COR-L47 (cell line): Measurements from ENCODE around the gene EFHC2.
"Not testable (repeated sequence)": the region's sequence is repeated elsewhere in the genome, so short reads cannot be mapped to it uniquely, and the experiment has no call there.

ENCODE experiments used
- DNase-seq: peaks from one replicate; lab custom pipeline; 2025; lab: John Stamatoyannopoulos, UW

Gene EFHC2

DNA sequence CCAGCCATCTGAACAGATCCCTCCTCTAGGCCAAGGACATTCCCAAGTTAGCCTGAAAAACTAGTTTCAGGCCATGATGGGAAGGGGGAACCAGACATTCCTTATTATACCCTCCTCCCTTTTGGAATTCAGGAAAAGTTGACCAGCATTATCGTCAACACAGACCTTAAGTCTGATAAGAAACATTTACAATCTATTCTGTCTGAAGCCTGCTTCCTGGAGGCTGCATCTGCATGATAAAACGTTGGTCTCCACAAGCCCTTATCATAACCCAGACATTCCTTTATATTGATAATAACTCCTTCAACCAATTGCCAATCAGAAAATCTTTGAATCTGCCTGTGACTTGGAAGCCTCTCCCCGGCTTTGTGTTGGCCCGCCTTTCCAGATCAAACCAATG is 44.3 kb downstream of the EFHC2 start:
- DNase-seq: no peak

DNA sequence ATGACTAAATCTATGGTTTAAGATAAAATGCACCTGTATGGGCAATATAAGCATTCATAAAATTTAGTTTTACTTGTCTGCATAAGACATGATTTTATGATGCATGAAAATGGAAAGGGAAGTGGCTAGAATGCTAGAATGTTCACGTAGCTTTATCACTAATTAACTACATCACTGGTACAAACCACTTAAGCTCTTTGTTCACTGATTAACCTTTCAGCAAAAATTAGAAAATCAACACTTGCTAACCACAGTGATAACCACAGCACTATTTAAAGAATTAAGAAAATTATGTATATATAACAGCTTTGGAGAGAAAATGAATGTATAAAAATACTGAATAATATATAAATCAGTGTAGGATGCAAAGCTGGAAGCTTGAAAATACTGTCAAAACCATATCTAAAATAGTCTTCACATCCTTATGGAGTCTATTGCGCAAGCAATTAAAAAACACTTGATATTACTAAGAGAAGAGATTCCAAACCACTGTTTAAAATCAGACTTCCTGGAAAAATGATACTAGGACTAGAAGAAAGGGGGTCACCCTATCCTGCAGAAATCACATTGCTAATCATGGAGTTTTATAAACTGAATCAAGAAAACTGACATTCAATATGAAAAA is 51.9 kb downstream of the EFHC2 start:
- no peak for DNase-seq

DNA sequence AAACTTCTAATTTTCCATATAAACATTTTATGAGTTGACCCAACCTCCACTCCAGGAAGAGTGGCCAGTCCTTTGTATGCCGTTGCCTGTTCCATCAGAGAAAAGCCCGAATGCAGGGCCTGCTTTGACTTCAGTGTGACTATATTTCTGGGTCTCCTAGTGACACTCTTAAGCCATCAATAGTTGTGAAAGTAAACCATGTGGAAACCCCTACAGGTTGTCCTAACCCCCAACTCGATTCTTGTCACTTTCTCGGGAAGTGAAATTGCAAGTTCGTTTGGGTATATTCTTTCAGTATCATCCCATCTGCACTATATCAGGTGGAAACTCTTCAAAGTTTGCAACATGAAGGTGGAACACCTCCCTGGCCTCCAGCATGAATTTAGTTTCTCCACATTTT is 52.8 kb downstream of the EFHC2 start:
- DNase-seq: no peak

DNA sequence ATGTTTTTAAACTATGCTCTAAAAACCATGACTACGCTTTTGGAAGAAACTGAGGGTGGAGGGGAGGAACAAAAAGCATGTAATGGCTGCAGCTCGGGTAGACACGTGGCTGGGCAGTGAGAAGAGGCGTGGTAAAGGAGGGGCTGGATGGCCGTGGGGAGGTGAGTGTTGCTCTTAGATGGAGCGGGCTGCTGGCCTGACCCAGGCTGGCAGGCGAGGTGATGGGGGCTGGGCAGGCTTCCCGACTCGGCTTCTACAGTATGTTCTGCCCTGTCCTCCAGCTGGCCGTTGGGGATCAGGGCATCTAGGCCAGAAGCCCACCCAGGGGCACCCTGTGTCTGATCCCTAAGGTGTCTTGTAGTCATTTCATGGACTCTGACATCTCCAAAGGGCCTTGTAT is 60.7 kb downstream of the EFHC2 start:
- DNase-seq: no peak

DNA sequence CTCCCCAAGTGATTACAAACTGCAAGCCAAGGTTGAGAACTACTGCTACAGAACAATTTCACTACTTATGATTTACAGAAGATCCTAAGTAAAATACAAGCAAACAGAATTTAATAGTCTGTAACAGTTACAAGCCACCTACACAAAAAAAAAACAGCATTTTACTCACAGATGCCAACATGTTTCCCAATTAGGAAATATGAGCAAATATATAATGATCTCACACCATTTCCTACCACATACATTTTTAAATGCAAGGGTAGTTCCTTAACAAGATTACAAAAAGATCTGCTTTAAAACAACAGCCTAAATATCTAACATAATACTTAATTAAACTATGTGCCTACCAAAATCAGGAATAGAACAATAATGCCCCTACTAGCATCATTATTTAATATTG is 63.4 kb downstream of the EFHC2 start:
- DNase-seq: no peak

DNA sequence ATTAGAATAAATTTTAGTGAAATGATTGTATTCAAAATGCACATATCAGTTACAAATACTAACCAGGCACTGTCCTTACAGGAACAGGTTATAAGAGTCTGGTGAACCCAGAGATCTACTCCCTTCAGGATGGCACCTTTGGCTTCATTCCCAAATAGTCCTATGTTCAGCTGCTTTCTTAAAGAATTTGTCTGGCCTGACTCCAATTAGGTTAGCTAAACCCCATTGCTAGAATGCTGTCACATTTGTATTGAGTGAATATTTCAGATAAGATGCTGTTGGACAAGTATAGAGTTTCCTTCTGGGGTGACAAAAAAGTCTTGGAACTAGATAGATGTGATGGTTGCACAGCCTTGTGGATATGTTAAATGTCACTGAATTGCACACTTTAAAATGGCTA is 69.4 kb downstream of the EFHC2 start:
- no peak for DNase-seq

DNA sequence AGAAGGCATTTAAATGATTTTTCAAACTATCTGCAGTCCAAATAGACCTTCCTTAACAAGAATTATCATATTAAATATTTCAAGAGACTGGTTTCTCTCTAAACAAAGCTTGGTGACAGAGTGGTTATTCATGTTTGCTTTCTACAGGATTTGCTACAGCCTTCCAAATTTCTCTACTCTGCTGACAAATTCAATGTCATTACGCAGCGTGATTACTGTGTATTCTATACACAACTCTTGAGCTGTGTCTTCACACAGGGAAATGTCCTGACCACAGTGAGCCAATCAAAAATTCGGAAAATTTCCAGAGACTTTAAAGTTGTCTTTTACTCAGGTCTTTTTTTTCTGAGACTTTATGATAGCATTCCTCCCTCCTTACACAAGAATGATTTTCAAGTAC is 75.6 kb downstream of the EFHC2 start:
- DNase-seq: no peak

DNA sequence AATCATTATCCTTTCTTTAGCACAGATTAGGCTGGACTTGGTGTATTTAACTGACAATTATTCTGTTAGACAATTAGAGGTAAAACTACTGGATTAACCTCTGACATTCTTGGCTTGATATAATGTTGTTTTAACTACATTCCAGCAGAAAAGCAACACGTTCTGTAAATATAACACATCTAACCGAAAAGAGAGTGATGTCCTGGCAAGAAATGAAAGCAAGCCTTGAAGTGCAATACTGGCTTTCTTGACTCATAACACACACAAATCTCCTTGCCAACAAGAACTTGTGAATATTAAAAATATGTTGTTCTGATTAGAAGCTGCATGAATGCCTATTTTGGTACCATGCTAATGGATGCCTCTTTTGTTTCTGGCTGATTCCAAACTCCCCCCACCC is 76.4 kb downstream of the EFHC2 start:
- no peak for DNase-seq

DNA sequence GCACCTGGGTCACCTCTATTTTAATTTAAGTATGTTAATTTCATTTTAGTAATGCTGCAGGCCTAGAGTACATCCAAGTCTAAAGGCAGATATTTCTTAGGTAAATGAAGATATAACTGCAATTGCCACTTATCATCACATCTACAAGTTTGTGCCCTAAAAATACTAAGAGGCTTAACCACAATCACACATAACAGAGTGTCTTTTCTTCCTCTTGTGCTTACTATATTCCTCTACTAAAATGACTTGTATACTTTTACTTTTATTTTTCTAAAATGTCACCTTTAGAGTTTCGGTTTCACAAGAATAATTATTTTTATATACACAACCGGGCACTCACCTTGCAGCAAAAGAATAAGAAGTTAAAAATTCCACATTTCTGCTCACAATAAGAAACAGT is 77.9 kb downstream of the EFHC2 start:
- no peak for DNase-seq

DNA sequence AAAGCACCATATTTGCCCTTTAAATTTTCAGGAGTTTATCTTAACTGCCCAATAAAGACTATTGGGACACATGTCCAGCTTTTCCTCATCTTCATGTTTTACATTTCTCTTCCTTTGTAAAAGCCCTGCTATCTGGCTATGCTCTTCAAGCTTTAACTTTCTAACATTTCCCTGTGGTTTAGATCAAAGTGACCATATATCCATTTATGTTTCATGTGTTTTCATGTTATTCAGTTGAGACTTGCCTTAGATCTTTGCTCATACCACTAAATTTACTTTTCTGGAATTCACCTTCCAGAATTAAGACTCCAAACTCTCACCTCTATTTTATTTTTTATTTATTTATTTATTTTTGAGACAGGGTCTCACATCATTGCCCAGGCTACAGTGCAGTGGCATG is 78.5 kb downstream of the EFHC2 start:
- no peak for DNase-seq

DNA sequence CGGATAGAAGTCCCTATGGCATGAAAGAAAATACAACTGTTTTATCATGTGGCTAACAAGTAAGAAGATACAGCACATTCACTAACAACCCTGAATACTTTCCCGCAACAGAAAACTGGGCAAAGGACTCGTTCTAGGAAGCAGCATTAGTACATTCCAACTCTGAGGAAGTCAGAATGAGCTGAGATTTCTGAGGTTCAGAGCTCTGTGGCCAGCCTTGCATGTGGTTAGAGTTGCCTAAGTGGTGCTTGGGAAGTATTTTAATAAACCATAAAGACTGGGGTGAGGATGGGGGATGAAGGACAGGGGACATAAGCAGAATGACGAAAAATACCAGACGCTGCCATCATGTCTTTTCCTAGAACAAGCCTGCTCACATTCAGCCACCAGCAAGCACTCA is 82.2 kb downstream of the EFHC2 start:
- DNase-seq: no peak

DNA sequence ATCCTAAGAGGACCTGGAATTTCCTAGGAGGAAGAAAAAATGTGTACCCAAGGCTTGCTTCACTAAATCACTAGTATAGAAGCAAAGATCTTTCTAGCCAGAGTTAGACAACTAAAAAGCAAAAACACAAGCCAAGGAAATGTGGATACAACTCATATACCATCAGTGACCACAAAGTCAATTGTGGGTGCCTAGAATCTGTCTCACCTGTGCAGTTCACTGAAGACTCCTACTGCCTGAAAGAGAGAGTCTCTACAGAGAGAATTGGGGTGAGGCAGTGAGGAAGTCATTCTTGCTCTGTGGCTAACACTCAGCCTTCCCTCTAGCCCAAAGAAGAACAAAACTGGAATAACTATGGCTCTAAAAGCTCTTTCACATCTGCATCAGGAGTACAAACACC is 82.9 kb downstream of the EFHC2 start:
- no peak for DNase-seq

DNA sequence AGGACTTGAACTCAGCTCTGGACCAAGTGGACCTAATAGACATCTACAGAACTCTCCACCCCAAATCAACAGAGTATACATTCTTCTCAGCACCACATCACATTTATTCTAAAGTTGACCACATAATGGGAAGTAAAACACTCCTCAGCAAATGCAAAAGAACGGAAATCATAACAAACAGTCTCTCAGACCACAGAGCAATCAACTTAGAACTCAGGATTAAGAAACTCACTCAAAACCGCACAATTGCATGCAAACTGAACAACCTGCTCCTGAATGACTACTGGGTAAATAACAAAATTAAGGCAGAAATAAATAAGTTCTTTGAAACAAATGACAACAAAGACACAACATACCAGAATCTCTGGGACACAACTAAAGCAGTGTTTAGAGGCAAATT is 87.7 kb downstream of the EFHC2 start:
- DNase-seq: not testable (repeated sequence)

DNA sequence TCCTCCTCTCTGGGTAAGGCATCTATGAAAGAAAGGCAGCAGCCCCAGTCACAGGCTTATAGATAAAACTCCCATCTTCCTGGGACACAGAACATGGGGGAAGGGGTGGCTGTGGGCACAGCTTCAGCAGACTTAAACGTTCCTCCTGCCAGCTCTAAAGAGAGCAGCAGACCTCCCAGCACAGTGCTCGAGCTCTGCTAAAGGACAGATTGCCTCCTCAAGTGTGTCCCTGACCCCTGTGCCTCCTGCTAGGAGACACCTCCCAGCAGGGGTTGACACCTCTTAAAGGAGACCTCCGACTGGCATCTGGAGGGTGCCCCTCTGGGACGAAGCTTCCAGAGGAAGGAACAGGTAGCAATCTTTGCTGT is 89.9 kb downstream of the EFHC2 start:
- no peak for DNase-seq

DNA sequence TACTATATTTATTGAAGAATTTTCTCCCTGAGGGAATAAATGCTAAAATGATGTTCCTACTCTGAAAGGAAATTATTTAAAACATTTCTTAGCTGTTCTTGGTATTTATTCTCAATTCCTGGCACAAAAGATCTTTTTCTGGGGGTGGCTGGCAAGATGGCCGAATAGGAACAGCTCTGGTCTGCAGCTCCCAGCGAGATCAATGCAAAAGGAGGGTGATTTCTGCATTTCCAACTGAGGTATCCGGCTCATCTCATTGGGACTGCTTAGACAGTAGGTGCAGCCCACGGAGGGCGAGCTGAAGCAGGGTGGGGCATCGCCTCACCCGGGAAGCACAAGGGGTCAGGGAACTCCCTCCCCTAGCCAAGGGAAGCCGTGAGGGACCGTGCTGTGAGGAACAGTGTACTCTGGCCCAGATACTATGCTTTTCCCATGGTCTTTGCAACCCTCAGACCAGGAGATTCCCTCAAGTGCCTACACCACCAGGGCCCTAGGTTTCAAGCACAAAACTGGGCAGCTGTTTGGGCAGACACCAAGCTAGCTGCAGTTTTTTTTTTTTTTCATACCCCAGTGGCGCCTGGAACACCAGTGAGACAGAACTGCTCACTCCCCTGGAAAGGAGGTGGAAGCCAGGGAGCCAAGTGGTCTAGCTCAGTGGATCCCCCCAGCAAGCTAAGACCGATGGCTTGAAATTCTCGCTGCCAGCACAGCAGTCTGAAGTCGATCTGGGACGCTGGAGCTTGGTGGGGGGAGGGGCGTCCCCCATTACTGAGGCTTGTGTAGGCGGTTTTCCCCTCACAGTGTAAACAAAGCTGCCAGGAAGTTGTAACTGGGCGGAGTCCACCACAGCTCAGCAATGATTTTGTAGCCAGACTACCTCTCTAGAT is 90.5 kb downstream of the EFHC2 start:
- DNase-seq: not testable (repeated sequence)

DNA sequence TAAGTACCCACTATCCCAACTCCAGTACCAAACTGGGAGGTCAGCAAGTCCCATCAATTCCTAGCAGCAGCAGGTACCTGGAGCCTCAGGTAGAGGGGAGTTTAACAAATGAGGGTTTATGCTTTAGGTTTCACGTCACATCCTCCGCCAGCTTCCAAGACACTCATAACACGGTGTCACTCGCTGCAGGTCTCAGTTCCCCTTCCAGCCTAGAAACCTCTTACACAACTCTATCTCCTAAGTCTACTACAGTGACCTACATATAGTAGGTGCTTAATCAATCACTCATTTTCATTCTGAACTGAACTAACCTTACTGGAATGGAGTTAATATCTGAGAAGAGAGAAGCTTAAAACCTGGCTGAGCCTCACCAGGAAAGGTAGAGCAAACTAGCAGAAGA is 96.0 kb downstream of the EFHC2 start:
- no peak for DNase-seq

DNA sequence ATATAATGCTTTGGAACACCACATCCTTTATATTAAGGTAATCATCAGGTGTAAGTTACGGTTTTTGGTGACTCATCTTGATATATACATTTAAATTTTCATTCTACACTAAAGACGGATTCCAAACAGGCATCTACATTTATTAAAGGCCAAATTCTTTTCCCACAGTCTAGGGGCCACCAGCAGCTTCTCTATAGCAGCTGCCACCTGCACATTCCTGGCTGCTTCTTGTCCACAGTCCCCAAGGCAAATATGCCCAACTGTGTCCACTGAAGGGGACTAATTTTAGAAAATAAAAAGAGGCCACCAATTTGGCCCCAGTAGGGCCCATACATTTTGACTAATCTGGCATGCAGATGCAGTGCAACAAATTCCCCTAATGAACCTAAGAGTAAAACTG is 96.6 kb downstream of the EFHC2 start:
- no peak for DNase-seq

DNA sequence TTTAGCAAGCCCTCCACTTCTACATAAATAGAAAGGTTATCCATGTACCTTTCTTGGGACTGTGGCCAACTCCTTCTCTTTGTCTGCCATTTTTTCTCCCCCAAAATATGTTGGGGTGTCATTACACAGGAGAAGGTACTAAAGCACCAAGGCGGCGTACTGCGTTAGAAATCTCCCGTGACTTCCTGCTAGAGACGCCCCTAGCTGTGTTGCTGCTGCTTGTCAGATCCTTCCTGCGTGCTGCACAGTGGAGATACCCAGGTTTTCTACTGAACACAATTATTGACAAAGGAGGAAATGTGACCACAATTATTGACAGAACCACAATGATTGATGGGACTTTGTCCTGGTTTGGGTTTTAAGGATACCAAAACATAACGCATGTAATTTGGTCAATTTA is 97.7 kb downstream of the EFHC2 start:
- no peak for DNase-seq

DNA sequence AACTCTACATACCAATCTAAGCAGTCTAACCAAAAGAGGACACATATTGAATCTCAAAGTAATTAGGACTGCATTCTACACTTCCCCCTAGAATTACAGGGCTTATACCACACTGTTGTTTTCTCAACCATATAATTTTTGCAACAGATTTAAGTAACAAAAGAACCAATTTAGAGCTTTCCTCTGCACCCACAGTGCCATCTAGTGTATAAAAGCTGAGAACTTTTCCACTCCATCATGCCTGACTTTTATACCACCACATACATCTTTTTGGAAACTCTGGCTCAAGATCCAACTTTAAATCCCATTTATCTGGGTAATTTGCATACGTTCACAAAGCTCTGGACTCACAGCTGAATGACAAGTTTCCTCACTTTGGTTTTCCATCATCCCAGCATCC is 99.5 kb downstream of the EFHC2 start:
- no peak for DNase-seq

DNA sequence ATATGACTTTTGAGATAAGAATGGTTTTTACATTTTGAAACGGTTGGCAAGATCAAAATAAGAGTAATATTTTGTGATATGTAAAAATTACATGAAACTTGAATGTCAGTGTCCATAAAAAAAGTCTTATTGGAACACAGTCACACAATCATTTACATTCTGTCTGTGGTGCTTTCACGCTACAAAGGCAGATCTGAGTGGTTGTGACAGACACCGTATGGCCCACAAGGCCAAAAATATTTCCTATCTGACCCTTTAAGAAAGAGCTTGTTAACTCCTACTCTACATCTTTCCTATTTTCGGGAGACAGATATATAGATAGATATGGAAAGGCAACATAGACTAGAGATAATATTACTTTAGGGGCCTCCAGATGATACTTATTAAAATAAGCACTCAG is 101.9 kb downstream of the EFHC2 start:
- DNase-seq: no peak

DNA sequence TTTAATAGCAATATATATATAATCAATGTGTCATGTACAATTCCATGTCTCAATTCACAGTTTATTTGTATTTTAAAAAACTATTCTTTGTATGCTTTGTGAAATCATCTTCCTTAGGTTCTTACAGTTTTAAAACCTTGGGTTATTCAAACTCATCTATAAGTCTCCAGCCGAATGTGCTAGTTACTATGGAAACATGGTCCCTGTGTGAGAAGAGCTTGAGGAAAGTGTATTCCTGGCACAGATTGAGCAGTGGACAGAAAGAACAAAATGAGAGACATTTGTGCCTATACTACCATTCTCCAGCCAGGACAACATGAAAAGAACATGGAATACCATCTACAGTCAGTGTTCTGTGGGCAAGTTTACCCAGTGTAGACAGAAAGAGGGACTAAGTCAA is 103.4 kb downstream of the EFHC2 start:
- DNase-seq: no peak

DNA sequence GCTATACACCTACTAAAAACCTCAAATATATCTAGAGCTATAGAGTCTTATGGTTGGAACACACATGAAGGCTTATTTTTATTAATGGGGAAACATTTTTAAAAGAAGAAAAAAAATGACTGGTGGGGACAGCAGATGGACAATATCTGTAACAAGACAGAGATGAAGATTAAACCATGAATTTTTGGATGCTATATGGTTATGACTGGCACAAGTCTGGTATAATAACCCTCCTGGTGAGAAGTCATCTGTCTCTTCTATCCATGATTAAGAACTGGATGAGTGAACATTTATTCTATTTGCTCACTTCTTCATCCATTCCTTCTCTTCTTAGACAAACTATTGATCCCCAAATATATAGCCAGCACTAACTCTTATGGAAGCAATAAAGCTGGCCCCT is 104.4 kb downstream of the EFHC2 start:
- no peak for DNase-seq

DNA sequence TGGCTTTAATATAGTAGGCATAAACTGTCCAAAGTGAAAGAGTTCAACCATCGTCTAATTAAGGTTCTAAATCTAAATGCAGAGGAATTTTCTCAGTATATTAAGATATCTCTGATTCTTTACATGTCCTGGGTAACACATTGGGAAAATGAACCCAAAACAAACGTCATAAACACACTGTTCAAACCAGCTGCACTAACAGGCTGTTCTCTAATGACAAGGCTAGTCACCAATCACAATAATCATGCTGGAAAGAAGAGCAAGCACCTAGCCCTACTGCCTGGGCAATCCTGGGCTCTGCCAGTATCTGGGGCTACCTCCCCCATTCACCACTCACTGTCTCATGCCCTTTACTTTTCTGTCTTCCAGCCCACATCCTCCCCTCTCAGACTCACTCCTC is 107.9 kb downstream of the EFHC2 start:
- no peak for DNase-seq

DNA sequence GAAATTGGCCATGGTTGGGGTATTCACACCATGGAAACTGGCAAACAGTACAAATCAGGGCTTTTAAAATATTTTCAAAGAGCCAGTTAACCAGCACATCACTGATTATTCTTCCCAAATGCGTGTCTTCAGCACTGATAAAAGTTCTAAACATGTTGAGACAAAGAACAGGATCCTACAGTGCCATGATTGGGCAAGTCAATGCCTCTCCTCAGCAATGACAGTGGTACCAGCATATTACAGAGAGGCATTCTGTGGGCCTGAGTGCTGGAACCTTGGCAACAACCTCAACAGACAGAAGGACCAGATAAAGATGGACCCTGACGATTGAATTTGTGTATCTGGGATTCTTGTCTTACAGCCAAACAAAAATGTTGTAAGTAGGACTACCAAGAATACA is 108.9 kb downstream of the EFHC2 start:
- DNase-seq: no peak
